H9 (cell line): ENCODE data around the gene RBPJL. TPM values are rescaled to one million over a fixed set of nuclear protein-coding genes. Genes with fewer than 3 reads are reported as not detected.

ENCODE experiments used
- DNase-seq: peaks from one replicate; pipeline ENCODE4 v3.0.0-alpha.2; 2017
- H2AFZ ChIP-seq: one replicate; pipeline ENCODE4 v1.6.1; 2013; ENCODE audit warnings: mild to moderate bottlenecking, low read length, control low read depth, moderate library complexity
- H2AK5ac ChIP-seq: 2 replicates; pipeline ENCODE4 v1.6.1; 2013; ENCODE audit warnings: low read length, control low read depth, mixed read lengths; ENCODE audit not compliant: insufficient read length
- H2BK120ac ChIP-seq: one replicate; pipeline ENCODE4 v1.6.1; 2013; ENCODE audit warnings: low read depth, mild to moderate bottlenecking, low read length, control low read depth, inconsistent platforms; ENCODE audit not compliant: poor library complexity, severe bottlenecking
- H2BK12ac ChIP-seq: 2 replicates; pipeline ENCODE4 v1.6.1; 2013; ENCODE audit warnings: low read length, control low read depth, mixed read lengths, low read depth; ENCODE audit not compliant: insufficient read length
- H2BK15ac ChIP-seq: 2 replicates; pipeline ENCODE4 v1.6.1; 2013; ENCODE audit warnings: low read depth, low read length, control low read depth
- H2BK20ac ChIP-seq: one replicate; pipeline ENCODE4 v1.6.1; 2013; ENCODE audit warnings: low read depth, mild to moderate bottlenecking, low read length, control low read depth, inconsistent platforms; ENCODE audit not compliant: poor library complexity, severe bottlenecking
- H2BK5ac ChIP-seq: 2 replicates; pipeline ENCODE4 v1.6.1; 2013; ENCODE audit warnings: low read length, control low read depth, mixed read lengths; ENCODE audit not compliant: insufficient read length
- H3K14ac ChIP-seq: 2 replicates; pipeline ENCODE4 v1.6.1; 2013; ENCODE audit warnings: low read length, control low read depth; ENCODE audit not compliant: insufficient read depth
- H3K18ac ChIP-seq: 2 replicates; pipeline ENCODE4 v1.6.1; 2013; ENCODE audit warnings: low read depth, mild to moderate bottlenecking, mixed read lengths, low read length, control low read depth; ENCODE audit not compliant: insufficient read length
- H3K23ac ChIP-seq: 2 replicates; pipeline ENCODE4 v1.6.1; 2013; ENCODE audit warnings: low read length, control low read depth, mixed read lengths, low read depth; ENCODE audit not compliant: insufficient read length
- H3K23me2 ChIP-seq: 2 replicates; pipeline ENCODE4 v1.6.1; 2013; ENCODE audit warnings: low read depth, mild to moderate bottlenecking, mixed read lengths, low read length, control low read depth; ENCODE audit not compliant: insufficient read length, poor library complexity, severe bottlenecking
- H3K27ac ChIP-seq: 2 replicates; pipeline ENCODE4 v1.5.1; 2013; ENCODE audit warnings: low read length, control low read depth, mixed read lengths, low read depth; ENCODE audit not compliant: insufficient read length
- H3K27me3 ChIP-seq: 2 replicates; pipeline ENCODE4 v1.6.1; 2013; ENCODE audit warnings: low read length, control low read depth, inconsistent platforms; ENCODE audit not compliant: insufficient read depth
- H3K4ac ChIP-seq: 2 replicates; pipeline ENCODE4 v1.6.1; 2013; ENCODE audit warnings: low read depth, mild to moderate bottlenecking, control low read depth, inconsistent platforms, low read length, moderate library complexity
- H3K4me1 ChIP-seq: 2 replicates; pipeline ENCODE4 v1.6.1; 2013; ENCODE audit warnings: low read length, control low read depth, inconsistent platforms; ENCODE audit not compliant: insufficient read depth
- H3K4me2 ChIP-seq: 2 replicates; pipeline ENCODE4 v1.6.1; 2013; ENCODE audit warnings: low read length, control low read depth, mixed read lengths; ENCODE audit not compliant: insufficient read length, insufficient read depth
- H3K56ac ChIP-seq: 2 replicates; pipeline ENCODE4 v1.6.1; 2013; ENCODE audit warnings: low read depth, mild to moderate bottlenecking, mixed read lengths, low read length, control low read depth; ENCODE audit not compliant: insufficient read length
- H3K79me1 ChIP-seq: 2 replicates; pipeline ENCODE4 v1.6.1; 2013; ENCODE audit warnings: low read depth, mild to moderate bottlenecking, moderate library complexity, low read length, control low read depth, inconsistent platforms; ENCODE audit not compliant: insufficient read depth, poor library complexity, severe bottlenecking
- H3K79me2 ChIP-seq: 2 replicates; pipeline ENCODE4 v1.6.1; 2013; ENCODE audit warnings: low read length, control low read depth, inconsistent platforms; ENCODE audit not compliant: insufficient read depth
- H3K9ac ChIP-seq: 2 replicates; pipeline ENCODE4 v1.6.1; 2013; ENCODE audit warnings: low read length, control low read depth, mixed read lengths; ENCODE audit not compliant: insufficient read length; ENCODE audit errors: extremely low read depth
- H3K9me3 ChIP-seq: one replicate; pipeline ENCODE4 v1.6.1; 2013; ENCODE audit warnings: low read depth, low read length, inconsistent platforms; ENCODE audit not compliant: control insufficient read depth
- H3T11ph ChIP-seq: one replicate; pipeline ENCODE4 v1.6.1; 2013; ENCODE audit warnings: mild to moderate bottlenecking, low read length, control low read depth, inconsistent platforms
- H4K20me1 ChIP-seq: one replicate; pipeline ENCODE4 v1.6.1; 2013; ENCODE audit not compliant: control insufficient read depth, insufficient read length, insufficient read depth
- H4K5ac ChIP-seq: 2 replicates; pipeline ENCODE4 v1.6.1; 2013; ENCODE audit warnings: low read depth, mild to moderate bottlenecking, mixed read lengths, low read length, control low read depth; ENCODE audit not compliant: insufficient read length
- H4K8ac ChIP-seq: replicated peaks from 2 replicates; pipeline ENCODE4 v1.6.1; 2013; ENCODE audit warnings: low read length, control low read depth, mixed read lengths, low read depth; ENCODE audit not compliant: insufficient read length
- H4K91ac ChIP-seq: 2 replicates; pipeline ENCODE4 v1.6.1; 2013; ENCODE audit warnings: low read depth, mild to moderate bottlenecking, moderate library complexity, mixed read lengths, low read length, control low read depth; ENCODE audit not compliant: insufficient read length
- H3K27ac Mint-ChIP-seq, 3 experiments: 2 replicates in 2 of 3; 3 replicates in 1 of 3; pipeline ENCODE4 v1.8.0; 2020 to 2021; ENCODE audit warnings: mixed read lengths in 3 of 3, mild to moderate bottlenecking in 1 of 3, moderate library complexity in 1 of 3
- H3K27me3 Mint-ChIP-seq: 2 replicates; pipeline ENCODE4 v1.8.0; 2021; ENCODE audit warnings: low read depth, mild to moderate bottlenecking, moderate library complexity, mixed read lengths
- H3K36me3 Mint-ChIP-seq, 3 experiments: 2 replicates in 2 of 3; 3 replicates in 1 of 3; pipeline ENCODE4 v1.8.0; 2020 to 2021; ENCODE audit warnings: low read depth in 3 of 3, mixed read lengths in 3 of 3; ENCODE audit not compliant: insufficient read depth in 1 of 3
- H3K4me1 Mint-ChIP-seq, 2 experiments: 2 replicates each; pipeline ENCODE4 v1.8.0; 2020; ENCODE audit warnings: mixed read lengths in 2 of 2
- H3K4me3 Mint-ChIP-seq, 2 experiments: 2 replicates in 1 of 2; 3 replicates in 1 of 2; pipeline ENCODE4 v1.8.0; 2020 to 2021; ENCODE audit warnings: mild to moderate bottlenecking in 2 of 2, mixed read lengths in 2 of 2, moderate library complexity in 1 of 2
- H3K9me3 Mint-ChIP-seq, 2 experiments: 2 replicates in 1 of 2; 3 replicates in 1 of 2; pipeline ENCODE4 v1.8.0; 2020; ENCODE audit warnings: mild to moderate bottlenecking in 2 of 2, mixed read lengths in 2 of 2, moderate library complexity in 1 of 2
- CTCF ChIP-seq: fragments of 200-600 bp; sonication (generic); conservative IDR thresholded peaks from 3 replicates; pipeline ENCODE4 v1.8.0; 2021; ENCODE audit warnings: antibody characterized with exemption, mild to moderate bottlenecking
- WGBS: extraction: QIAGEN DNeasy Blood & Tissue Kit; methylation state at CpG from one replicate; pipeline ENCODE4 v1.1.7; 2013; ENCODE audit warnings: missing lambda C conversion rate, low lambda C conversion rate, mixed read lengths; ENCODE audit not compliant: insufficient read length; ENCODE audit errors: extremely low coverage; 5-methylcytosine and 5-hydroxymethylcytosine counted together
- total RNA-seq: library from RNA; stranded (reverse); gene quantifications from 2 replicates; pipeline ENCODE4 v1.2.1, GENCODE V29; 2021

RBPJL gene
- total RNA-seq, 1 experiment from 2014 or later, result 0.28 TPM

- H3K79me2 ChIP-seq, result no peaks in the 10 kb centered on the region
- no peak overlapping the region for H3K27ac ChIP-seq
- H3K9me3 ChIP-seq, result no peaks in the 10 kb centered on the region
- H4K5ac ChIP-seq, result no peak overlapping the region
- no peaks in the 10 kb centered on the region for H4K20me1 ChIP-seq
- no peak overlapping the region for H3K14ac ChIP-seq
- H3K4me1 Mint-ChIP-seq, result peaks cover 8 to 9% of the 10 kb centered on the region in 2 experiments
- H3K56ac ChIP-seq, result no peak overlapping the region
- H3K23ac ChIP-seq, result no peak overlapping the region
- no peak for DNase-seq
- H3K9me3 Mint-ChIP-seq, result no peaks in the 10 kb centered on the region
- no peak overlapping the region for H2BK15ac ChIP-seq
- H2BK20ac ChIP-seq, result no peak overlapping the region
- H3K27me3 Mint-ChIP-seq, result peaks cover 10% of the 10 kb centered on the region
- H3K9ac ChIP-seq, result no peak overlapping the region
- no peaks in the 10 kb centered on the region for H3K23me2 ChIP-seq
- WGBS, result no CpG with 5 or more reads among the region's 3 CpGs
- H2BK12ac ChIP-seq, result no peak overlapping the region
- H3T11ph ChIP-seq, result no peak overlapping the region
- no peak overlapping the region for H2BK5ac ChIP-seq
- H4K8ac ChIP-seq, result no peak overlapping the region
- H3K27me3 ChIP-seq, result no peaks in the 10 kb centered on the region
- no peak for TF ChIP-seq CTCF
- no peaks in the 10 kb centered on the region for H3K36me3 Mint-ChIP-seq
- H2AFZ ChIP-seq, result no peak overlapping the region
- H3K79me1 ChIP-seq, result no peaks in the 10 kb centered on the region
- H3K4me2 ChIP-seq, result no peak overlapping the region
- H3K18ac ChIP-seq, result no peak overlapping the region
- no peak overlapping the region for H2BK120ac ChIP-seq
- H2AK5ac ChIP-seq, result no peak overlapping the region
- H3K4ac ChIP-seq, result no peak overlapping the region
- no peak overlapping the region for H4K91ac ChIP-seq
- H3K4me1 ChIP-seq, result peaks cover 3% of the 10 kb centered on the region; the same call in 1 of the 2 replicates
- H3K27ac Mint-ChIP-seq, result no peak overlapping the region
- H3K4me3 Mint-ChIP-seq, result no peak overlapping the region
These were observed 42.9 kb upstream of the RBPJL start for GRCh38 chr20:45263556-45264266.
